Measurements from ENCODE around the gene SNX33.
"Not testable (repeated sequence)": the region's sequence is repeated elsewhere in the genome, so short reads cannot be mapped to it uniquely, and the experiment has no call there.

The SNX33 gene, protein sequence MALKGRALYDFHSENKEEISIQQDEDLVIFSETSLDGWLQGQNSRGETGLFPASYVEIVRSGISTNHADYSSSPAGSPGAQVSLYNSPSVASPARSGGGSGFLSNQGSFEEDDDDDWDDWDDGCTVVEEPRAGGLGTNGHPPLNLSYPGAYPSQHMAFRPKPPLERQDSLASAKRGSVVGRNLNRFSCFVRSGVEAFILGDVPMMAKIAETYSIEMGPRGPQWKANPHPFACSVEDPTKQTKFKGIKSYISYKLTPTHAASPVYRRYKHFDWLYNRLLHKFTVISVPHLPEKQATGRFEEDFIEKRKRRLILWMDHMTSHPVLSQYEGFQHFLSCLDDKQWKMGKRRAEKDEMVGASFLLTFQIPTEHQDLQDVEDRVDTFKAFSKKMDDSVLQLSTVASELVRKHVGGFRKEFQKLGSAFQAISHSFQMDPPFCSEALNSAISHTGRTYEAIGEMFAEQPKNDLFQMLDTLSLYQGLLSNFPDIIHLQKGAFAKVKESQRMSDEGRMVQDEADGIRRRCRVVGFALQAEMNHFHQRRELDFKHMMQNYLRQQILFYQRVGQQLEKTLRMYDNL

DNA sequence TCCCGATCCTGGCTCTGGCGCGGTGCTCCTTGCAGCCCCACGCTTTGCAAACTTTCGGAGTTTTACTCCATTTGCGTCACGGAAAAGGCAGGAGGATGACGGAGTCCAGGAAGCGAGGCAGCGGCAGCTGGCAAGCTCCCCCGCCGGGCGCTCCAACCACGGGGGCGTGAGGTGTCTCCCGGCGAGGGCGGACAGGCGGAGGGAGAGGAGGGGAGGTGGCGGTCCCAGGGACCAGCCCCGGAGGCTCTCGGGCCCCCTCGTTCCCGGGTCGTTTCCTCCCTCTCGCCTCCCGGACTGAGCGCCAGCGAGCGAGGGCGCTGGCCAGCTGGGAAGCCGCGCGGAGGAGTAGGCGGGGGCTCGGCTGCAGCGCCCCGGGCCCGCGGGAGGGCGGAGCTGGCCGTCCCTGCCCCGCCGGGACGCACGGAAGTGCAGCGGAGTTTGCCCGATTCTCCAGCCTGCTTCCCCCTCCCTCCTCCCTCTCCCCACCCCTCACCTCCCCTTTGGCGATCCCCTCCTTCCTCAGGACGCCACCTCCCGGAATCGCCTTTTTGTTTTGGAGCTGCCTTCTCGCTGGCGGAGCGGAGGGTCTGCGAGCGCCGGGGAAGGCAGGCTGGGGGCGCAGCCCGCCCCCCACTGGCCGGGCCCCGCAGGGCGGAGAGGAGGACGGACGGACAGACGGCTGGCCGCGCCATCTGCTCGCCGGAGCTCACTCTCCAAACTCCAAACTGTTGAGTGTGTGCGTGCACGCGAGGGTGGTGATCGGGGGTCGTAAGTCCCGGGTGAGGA lies at the start of gene SNX33:
Gene SNX33, plus strand, starts transcription at position 543 of the 786 bp plus-strand sequence. CDS start 1,191 bp downstream, outside the sequence.
- no peak for DNase-seq

- DNase-seq, result no peak
These were observed 49.4 kb upstream of the SNX33 start for GRCh38 chr15:75598361-75598760.

DNA sequence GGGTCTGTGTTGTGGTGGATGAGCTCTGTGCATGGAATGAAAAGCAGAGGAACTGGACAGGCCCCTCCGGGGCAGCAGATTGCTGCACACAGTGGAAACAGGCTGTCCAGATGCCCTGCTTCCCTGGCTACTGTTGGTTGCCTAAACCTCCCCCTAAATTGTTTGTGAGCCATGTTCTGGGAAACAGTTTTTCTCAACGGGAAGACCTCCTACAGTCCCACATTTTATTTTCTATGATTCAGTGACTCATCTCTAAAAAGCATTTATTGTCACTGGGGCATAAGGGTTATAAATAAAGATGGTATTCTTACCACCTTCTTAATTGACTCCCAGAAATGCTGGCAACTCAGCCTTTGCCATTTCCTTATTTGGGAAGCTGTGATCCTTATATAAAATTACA lies 48.3 kb upstream of the SNX33 start:
- no peak for DNase-seq

GRCh38 chr15:75606026-75606425 lies 41.7 kb upstream of the SNX33 start:
- no peak for DNase-seq

GRCh38 chr15:75606711-75607699 lies 40.7 kb upstream of the SNX33 start:
- DNase-seq, result no peak

DNA sequence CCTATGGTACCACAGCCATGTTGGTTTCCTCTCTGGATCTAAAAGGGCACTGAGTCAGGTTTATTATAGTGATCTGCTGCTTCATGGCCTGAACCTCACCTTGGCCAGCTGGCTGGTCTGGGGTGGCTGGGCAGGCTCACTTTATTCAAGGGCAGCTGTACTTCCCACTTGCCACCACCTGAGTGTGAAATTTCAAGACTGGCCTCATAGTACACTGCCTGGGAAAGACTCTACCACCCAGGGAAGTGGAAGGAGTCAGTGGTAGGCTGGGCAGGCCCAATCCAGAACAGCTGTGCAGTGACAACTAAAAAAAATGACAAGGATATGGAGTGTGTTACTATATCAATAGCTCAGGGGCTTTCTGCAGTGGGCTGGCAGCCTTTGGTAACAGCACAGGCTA lies 30.9 kb upstream of the SNX33 start:
- no peak for DNase-seq

GRCh38 chr15:75620058-75620820 lies 27.5 kb upstream of the SNX33 start:
- DNase-seq, result no peak

DNA sequence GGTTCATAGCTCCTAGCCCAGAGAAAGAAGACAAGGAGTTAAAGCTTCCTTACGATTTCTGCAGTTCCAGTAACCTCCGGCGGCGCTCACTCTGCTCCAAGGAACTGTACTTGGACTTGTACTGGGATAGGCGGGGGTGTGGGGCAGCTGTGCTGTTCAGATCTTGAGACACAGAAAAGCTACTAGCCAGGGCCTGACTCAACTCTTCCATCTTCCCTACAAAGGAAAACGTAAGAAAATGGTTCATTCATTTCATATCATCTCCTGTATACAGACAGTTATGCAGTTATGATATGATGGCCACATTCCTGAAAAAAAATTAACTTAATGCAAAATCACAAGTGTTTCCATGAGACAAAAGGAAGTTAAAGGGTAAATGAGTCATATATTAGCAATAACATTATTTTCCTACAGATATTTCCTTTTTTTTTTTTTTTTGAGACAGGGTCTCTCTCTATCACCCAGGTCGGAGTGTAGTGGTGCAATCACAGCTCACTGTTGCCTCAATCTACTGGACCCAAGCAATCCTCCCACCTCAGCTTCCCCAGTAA lies 26.8 kb upstream of the SNX33 start:
- DNase-seq, result no peak

DNA sequence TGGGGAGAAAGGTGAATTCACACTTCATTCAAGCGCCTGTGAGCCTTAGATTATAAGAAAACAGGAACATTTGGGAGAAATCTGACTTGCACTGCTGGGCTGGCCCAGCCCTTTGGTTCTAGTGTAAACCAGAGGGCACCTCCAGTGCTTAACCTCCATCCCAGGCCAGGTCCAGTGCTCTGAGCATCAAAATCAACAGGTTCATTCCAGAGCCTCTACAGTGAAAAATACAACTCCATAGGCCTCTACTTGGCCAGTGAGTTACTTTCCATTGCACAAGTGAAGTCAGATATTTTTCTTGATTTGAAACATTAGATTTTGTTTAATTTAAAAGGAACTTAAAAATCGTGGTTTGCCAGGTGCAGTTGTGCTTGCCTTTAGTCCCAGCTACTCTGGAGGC lies 25.2 kb upstream of the SNX33 start:
- DNase-seq, result no peak

DNA sequence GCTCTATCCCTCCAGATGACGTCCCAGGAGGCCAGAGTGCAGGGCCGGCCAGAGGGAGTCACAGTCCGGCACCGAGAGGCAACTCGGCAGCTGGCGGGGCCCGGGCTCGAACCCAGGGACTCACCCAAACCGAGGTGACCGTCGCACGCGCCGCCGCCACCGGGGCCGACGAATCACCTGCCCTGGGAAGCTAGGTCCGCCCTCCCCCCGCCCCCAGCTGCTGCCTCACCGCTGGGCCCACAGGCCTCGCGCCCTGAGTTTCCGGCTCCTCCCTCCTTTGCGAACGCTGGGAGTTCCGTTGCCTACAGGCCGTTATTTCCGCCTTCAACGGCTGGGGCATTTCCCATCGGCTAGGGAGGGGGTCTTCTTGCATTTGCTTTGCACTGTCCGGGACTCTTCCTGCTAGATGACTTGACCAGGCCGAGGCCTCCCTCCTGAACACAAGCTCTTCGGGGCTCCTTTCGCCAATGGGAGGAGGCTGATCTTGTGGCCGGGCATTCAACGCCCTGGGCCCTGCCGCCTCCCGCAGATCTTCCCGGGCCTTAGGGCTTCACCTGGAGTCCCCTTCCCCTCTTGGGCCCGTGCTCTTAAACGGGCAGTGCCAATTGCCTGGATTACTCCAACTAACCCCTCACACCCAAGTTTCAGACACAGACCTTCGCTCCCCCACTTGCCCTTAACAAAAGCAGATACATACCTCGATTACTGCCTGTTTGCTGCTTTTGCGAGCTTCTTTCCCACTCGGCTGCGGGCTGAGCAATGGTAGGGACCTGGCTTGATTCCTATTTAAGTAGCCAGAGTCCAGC lies 22.0 kb upstream of the SNX33 start, which contains the start of gene SNUPN:
Gene SNUPN, minus strand, starts transcription at position 184 of the 806 bp plus-strand sequence. CDS start 4,674 bp downstream, outside the sequence.
- peak; percentile 68 for DNase-seq

- DNase-seq, result no peak
These were observed 15.8 kb upstream of the SNX33 start for GRCh38 chr15:75631935-75632334.

DNA sequence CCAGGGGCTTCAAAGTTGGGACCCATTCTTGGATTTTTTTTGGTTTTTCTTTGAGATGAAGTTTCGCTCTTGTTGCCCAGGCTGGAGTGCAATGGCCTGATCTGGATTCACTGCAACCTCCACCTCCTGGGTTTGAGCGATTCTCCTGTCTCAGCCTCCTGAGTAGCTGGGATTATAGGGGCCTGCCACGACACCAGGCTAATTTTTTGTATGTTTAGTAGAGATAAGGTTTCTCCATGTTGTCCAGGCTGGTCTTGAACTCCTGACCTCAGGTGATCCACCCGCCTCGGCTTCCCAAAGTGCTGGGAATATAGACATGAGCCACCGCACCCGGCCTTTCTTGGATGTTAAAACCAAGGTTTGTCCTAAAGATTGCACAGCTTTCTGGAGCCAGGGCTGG lies 13.8 kb upstream of the SNX33 start:
- not testable (repeated sequence) for DNase-seq

- no peak for DNase-seq
These were observed 11.7 kb upstream of the SNX33 start for GRCh38 chr15:75636026-75636425.

DNA sequence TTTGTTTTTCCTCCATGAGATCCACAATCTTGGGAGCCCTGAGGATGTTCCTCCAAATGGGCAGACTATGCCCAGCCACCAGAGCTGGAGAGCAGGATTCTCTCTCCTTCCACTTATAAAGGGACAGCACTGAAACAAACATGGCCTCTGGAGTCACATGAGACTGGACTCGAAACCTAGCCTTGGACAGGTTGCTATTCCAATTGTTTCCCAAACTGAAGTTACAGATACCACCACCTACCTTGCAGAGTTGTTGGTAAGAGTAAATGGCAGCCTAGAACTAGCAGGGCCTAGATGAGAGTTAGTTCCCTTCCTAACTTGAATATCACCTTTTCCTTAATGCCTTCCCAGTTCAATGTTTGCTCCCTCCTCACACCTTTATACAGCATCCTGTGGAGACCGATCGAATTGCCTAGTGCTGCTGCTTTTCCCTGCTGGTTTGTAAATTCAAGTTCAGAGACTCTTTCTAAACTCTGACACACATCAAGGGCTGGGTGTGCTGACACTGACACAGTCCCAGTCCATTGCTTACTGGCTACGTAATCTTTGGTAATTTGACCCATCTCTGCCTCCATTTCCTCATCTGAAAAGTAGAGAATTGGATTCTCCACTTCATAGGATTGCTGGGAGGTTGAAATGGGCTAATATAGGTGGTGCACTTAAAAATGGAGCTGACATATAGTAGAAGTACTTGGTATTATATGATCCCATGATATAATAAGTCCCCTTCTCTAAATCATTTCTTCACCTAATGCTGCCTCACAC lies 10.3 kb upstream of the SNX33 start:
- DNase-seq, result no peak

DNA sequence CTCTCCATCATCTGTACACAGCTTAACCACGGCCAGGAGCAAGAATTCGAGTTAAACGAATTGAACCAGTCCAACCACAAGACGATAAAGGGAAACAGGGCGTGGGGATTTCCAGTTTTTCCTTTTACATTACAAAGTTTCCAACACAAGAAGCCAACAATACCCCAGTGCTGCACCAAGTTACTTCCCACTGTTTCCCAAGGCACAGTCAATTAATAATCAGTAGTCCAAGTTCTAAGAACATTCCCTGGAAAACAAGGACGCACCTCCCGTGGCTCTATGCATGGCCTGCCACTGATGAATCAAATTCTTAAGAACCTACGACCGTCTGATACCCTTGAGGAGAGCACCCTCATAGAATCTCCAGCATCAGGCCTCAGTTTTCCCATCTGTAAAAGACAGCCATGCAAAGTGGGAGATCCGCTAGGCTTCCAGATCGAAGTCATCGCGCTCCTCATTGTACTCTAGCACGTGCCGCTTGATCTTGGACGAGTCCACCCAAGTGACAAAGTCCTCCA lies 8.5 kb upstream of the SNX33 start:
- DNase-seq, result no peak

DNA sequence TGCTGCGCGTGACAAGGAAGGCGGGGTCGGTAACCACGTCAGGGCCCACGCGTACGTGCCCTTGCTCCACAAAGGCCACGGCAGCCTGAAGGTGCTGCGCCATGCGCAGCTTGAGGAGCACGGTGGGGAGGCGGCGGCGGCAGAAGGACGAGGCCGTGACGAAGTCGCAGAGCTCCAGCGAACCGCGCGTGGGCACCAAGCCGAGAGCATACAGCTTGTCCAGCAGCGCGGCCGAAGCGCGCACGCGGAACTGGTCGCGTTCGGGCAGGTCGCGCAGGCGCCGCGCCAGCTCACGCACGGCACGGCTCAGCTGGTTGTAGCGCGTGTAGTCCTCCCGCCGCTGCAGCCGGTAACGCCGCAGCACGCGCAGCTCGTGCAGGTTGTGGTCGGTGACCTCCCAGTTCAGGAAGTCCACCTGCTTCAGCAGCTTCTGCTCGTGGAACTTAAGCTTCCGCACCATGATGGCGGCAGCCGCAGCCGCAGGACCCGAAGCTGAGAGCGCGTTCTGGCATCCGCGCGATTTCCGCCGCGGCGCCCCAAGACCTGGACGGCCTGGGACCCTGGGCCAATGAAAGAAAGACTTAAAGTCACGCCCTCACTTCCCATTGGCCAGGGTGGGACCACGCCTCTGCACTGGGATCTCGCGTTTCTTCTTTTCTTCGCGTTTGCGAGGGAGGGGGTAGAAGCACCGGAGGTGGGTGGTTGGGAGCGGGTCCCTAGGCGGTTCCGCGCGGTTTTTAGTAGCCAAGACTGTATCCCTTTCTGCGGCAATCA lies 7.8 kb upstream of the SNX33 start, which contains the start of gene IMP3:
Gene IMP3, minus strand, starts transcription at position 516 of the 774 bp plus-strand sequence. Its CDS starts 56 bp downstream, at position 460.
- peak; percentile 48 for DNase-seq

- DNase-seq, result no peak
These were observed 7.1 kb upstream of the SNX33 start for GRCh38 chr15:75640483-75641178.

- DNase-seq, result no peak
These were observed 6.6 kb upstream of the SNX33 start for GRCh38 chr15:75641179-75641503.
